GM19043 (cell line): ENCODE data around the gene SLC7A9.
"Not testable (repeated sequence)": the region's sequence is repeated elsewhere in the genome, so short reads cannot be mapped to it uniquely, and the experiment has no call there.

ENCODE experiments used
- ATAC-seq: cut with Tn5 transposase; IDR thresholded peaks from one replicate; pipeline ENCODE4 v1.9.1; 2021; ENCODE audit warnings: low read depth; ENCODE audit not compliant: unreplicated experiment

The SLC7A9 gene

GRCh38 chr19:32886241-32886640 is 16.7 kb upstream of the SLC7A9 start:
- ATAC-seq: no peak

GRCh38 chr19:32885255-32885654 is 15.7 kb upstream of the SLC7A9 start:
- ATAC-seq: not testable (repeated sequence)

DNA sequence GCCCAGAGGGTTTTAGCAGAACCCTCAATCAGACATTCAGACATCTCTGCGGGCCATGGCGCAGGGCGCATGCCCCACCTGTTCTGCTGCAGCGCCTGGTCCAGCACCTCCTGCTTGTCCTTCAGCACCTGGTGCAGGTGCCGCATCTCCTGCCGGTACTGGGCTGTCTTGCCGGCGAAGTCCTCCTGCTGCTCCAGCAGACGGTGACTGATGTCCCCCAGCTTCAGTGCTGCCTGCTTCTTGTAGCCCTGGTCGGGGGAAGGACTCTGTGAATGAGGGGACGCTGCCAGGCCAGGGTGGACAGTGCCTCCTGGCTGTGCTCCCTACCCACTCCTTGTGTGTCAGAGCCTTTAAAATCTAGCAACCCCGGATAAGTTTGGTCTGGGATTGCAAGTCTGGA is 12.2 kb upstream of the SLC7A9 start:
- no peak for ATAC-seq

GRCh38 chr19:32880622-32881021 is 11.1 kb upstream of the SLC7A9 start:
- no peak for ATAC-seq

DNA sequence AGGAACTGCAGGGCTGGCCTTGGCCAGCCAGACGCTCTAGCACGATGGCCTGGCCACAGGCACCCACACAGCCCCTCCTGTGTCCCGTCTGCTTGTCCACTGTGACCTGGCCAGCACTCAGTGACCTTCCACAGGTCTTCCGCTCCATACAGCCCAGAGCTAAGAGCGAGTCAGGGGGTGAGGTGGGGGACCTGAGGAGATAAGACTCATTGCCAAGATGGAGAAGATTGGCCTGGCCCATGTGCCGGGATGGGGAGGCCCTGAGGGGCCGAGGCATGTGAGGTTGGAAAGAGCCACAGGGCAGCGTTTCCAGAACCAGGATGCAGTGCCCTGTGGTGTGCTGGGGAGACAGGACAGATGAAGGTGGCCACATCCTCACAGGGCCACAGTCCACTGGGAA is 10.2 kb upstream of the SLC7A9 start:
- ATAC-seq: no peak

DNA sequence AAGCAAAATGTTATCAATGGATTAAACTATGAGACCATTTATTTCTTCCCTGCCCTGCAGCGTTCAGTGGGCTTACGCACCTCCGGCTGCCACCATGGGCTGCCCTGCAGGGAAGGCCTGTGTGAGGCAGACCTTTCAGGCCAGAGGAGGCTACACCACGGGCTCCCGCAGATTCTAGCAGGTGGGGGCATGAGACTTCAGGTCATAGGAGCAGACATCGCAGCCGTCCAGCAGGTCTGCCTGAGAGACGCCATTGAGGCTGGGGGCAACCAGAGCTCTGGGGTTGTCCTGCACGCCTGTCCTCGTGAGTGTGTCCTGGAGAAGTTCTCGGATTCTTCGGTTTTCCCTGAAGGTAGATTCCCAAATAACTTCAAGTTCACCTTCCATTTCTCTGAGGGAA is 9.4 kb upstream of the SLC7A9 start:
- ATAC-seq: no peak

- ATAC-seq: no peak
Measured at GRCh38 chr19:32877977-32878745, 8.6 kb upstream of the SLC7A9 start.

DNA sequence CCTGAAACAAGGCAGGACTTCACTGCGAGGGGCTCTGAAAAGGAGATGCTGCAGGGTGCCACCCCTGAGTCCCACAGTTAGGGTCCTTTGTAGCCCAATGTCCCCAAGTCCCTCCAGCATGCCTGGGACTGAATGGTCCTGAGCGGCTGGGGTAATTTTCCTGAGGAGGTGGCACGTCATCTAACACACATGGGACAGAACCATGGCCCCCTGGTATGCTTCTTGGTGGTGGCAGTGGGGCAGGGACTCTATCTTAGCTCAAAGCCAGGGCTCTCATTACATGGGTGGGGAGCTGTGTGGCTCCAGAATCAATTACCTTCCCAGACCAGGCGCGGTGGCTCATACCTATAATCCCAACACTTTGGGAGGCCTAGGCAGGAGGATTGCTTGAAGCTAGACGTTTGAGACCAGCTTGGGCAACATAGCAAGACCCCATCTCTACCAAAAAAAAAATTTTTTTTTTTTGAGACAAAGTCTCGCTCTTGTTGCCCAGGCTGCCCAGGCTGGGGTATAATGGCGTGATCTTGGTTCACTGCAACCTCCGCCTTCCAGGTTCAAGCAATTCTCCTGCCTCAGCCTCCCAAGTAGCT is 7.9 kb upstream of the SLC7A9 start:
- no peak for ATAC-seq

GRCh38 chr19:32876919-32877285 is 7.3 kb upstream of the SLC7A9 start:
- no peak for ATAC-seq

DNA sequence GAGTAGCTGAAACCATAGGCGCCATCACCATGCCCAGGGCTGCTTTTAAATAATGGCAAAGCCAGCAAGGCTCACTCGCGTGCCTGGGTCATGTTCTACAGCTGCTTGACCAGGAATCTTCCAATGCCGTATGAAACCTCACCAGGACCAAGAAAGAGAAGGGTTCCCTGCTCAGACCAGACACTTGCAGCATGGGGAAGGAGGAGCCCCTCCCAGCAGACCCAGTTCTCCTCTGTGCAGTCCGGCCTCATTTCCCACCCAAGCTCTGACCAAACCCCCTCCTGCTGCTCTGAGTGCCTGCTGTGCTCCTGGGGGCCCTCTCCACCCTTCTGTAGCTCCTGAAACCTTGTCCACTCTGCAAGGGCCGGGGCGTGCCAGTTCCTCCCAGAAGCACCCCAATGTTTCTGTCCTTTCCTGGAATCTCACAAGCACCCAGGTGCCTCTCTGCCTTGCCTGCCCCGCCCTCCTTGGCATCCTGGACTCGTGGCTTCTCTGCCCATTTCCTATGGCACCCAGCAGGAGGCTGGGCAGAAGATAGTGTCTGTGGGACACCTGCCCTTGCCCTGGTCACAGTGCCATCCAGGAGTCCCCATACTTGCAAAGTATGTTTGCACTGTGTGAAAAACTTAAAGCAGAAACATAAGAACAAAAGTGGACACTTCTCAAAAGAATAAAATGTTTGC is 6.8 kb upstream of the SLC7A9 start:
- ATAC-seq: no peak

DNA sequence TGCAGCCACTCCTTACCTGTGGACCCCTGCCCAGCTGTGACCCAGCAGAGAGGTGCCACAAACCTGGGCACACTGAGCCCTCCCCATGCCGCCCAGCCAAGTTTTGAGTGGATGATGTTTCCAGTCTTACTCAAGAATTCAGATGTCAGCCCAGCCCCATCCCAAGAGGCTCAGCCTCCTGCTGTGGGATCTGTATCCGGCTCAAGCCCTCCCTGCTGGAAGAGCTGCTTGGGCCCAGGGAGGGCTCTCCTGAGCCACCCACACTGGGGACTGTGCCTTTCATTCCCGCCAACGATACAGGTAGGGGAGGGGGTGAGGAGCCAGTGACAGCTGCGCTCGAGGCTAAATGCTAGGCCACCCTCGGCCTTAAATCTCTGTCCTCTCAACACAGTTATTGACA is 5.9 kb upstream of the SLC7A9 start:
- no peak for ATAC-seq

DNA sequence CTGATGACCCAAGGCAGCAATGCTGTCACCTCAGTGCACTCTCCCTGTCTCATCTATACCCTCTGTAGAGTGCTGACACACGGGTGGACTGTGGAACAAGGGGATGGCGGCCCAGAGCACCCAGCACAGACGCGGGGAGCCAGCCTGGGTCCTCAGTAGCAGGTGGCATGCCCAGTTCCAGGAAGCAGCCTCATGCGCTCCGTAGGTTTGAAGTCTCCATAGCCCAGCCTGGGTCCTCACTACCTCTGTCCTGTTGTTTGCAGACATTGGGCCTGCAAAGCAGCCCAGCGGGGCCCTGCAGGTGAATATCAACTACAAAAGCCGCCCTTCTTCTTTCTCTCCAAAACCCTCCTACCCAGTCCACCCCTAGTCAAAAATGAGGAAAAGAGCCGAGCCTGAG is 5.0 kb upstream of the SLC7A9 start:
- ATAC-seq: no peak

- ATAC-seq: no peak
Measured at GRCh38 chr19:32873247-32873959, 3.8 kb upstream of the SLC7A9 start.

DNA sequence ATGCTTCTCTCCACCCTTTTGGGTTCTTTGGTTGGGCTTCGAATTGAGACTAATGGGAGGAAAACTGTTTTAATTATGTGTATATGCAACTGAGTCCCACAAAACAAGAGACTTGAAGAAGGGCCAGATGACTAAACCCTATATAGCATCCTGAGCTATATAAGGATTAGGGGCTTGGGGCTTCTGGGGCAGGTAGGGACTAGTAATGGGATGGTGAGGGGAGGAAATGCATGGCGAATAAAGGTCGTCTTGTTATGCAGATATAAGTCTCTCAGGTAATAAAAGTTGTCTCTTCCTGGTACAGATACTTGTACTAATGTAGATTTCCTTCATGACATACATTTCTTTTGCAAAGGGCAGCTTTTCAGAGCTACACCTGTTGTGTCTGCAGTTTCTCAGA is 2.8 kb upstream of the SLC7A9 start:
- ATAC-seq: no peak

GRCh38 chr19:32870981-32871451 is 1.4 kb upstream of the SLC7A9 start:
- no peak for ATAC-seq

GRCh38 chr19:32869966-32870573 is 503 bp upstream of the SLC7A9 start:
- ATAC-seq: no peak

GRCh38 chr19:32868206-32868950 is 1.2 kb downstream of the SLC7A9 start:
- ATAC-seq: no peak

- not testable (repeated sequence) for ATAC-seq
Measured at GRCh38 chr19:32867436-32867835, 2.1 kb downstream of the SLC7A9 start.

GRCh38 chr19:32866564-32867265 is 2.9 kb downstream of the SLC7A9 start:
- ATAC-seq: no peak
